NCI-H1436 treated with DMSO at 0.1 percent for 48 hours (cell line): ENCODE results near the gene GALR1.
A peak's percentile ranks its signal among the peaks of the same experiment; 100 is the strongest.
"Not testable (repeated sequence)": the region's sequence is repeated elsewhere in the genome, so short reads cannot be mapped to it uniquely, and the experiment has no call there.

Experiments used
- DNase-seq: peaks from one replicate; lab custom pipeline; 2025; lab: John Stamatoyannopoulos, UW

The GALR1 gene

GRCh38 chr18:77249569-77250500, at the start of gene GALR1:
Gene GALR1 (plus strand): TSS chr18:77249848. CDS start chr18:77250549, 701 bp downstream.
- no peak for DNase-seq

GRCh38 chr18:77201506-77201905, 48.1 kb upstream of the GALR1 start:
- no peak for DNase-seq

GRCh38 chr18:77202329-77202728, 47.3 kb upstream of the GALR1 start:
- DNase-seq = no peak

GRCh38 chr18:77203071-77203470, 46.6 kb upstream of the GALR1 start:
- no peak for DNase-seq

- no peak for DNase-seq
Observed at GRCh38 chr18:77203851-77204250, 45.8 kb upstream of the GALR1 start.

- no peak for DNase-seq
Observed at GRCh38 chr18:77205769-77206168, 43.9 kb upstream of the GALR1 start.

- DNase-seq = no peak
Observed at GRCh38 chr18:77206676-77207374, 42.8 kb upstream of the GALR1 start.

- peak; percentile 1 for DNase-seq
Observed at GRCh38 chr18:77207540-77207939, 42.1 kb upstream of the GALR1 start.

- DNase-seq = no peak
Observed at GRCh38 chr18:77208964-77209363, 40.7 kb upstream of the GALR1 start.

GRCh38 chr18:77209587-77209986, 40.1 kb upstream of the GALR1 start:
- no peak for DNase-seq

- DNase-seq = no peak
Observed at GRCh38 chr18:77210249-77210648, 39.4 kb upstream of the GALR1 start.

GRCh38 chr18:77218642-77219041, 31.0 kb upstream of the GALR1 start:
- no peak for DNase-seq

- no peak for DNase-seq
Observed at GRCh38 chr18:77220726-77221125, 28.9 kb upstream of the GALR1 start.

GRCh38 chr18:77222464-77222863, 27.2 kb upstream of the GALR1 start:
- DNase-seq = no peak

GRCh38 chr18:77223221-77223639, 26.4 kb upstream of the GALR1 start:
- DNase-seq = no peak

GRCh38 chr18:77223653-77224052, 26.0 kb upstream of the GALR1 start:
- no peak for DNase-seq

GRCh38 chr18:77230645-77231044, 19.0 kb upstream of the GALR1 start:
- DNase-seq = no peak

- DNase-seq = no peak
Observed at GRCh38 chr18:77234504-77235365, 14.9 kb upstream of the GALR1 start.

GRCh38 chr18:77239285-77239684, 10.4 kb upstream of the GALR1 start:
- not testable (repeated sequence) for DNase-seq

- DNase-seq = no peak
Observed at GRCh38 chr18:77248873-77249568, 627 bp upstream of the GALR1 start.

- no peak for DNase-seq
Observed at GRCh38 chr18:77250501-77250925, 865 bp downstream of the GALR1 start.
